WTC11 (cell line): ENCODE measurements around the gene FARSA. TPM values are rescaled to one million over a fixed set of nuclear protein-coding genes. Genes with fewer than 3 reads are reported as not detected.

ENCODE experiments used
- FOXJ3 ChIP-seq: sonication (generic); formaldehyde crosslinking; IDR thresholded peaks from 2 replicates; pipeline ENCODE4 v1.9.0; 2021; ENCODE audit warnings: missing genetic modification reagents, mild to moderate bottlenecking, borderline replicate concordance
- IRF2 ChIP-seq: sonication (generic); formaldehyde crosslinking; IDR thresholded peaks from 2 replicates; pipeline ENCODE4 v1.8.0; 2022; ENCODE audit warnings: low read depth, missing genetic modification reagents, borderline replicate concordance
- KAT7 ChIP-seq: sonication (generic); formaldehyde crosslinking; IDR thresholded peaks from 2 replicates; pipeline ENCODE4 v1.8.1; 2023; ENCODE audit warnings: missing genetic modification reagents, mild to moderate bottlenecking, borderline replicate concordance
- NFATC4 ChIP-seq: fragments of 250-450 bp; sonication (Bioruptor Pico); IDR thresholded peaks from 2 replicates; pipeline ENCODE4 v1.9.0; 2021; ENCODE audit warnings: mild to moderate bottlenecking
- NFYB ChIP-seq: sonication (generic); formaldehyde crosslinking; conservative IDR thresholded peaks from 2 replicates; pipeline ENCODE4 v1.8.0; 2022; ENCODE audit warnings: low read depth, missing genetic modification reagents
- NR3C1 ChIP-seq: sonication (generic); formaldehyde crosslinking; conservative IDR thresholded peaks from 2 replicates; pipeline ENCODE4 v1.8.1; 2023; ENCODE audit warnings: low read depth, mild to moderate bottlenecking, missing genetic modification reagents
- TEAD1 ChIP-seq: sonication (generic); formaldehyde crosslinking; IDR thresholded peaks from 2 replicates; pipeline ENCODE4 v1.8.0; 2022; ENCODE audit warnings: mild to moderate bottlenecking, missing genetic modification reagents
- ZBTB21 ChIP-seq: sonication (generic); formaldehyde crosslinking; IDR thresholded peaks from 2 replicates; pipeline ENCODE4 v1.8.1; 2023; ENCODE audit warnings: mild to moderate bottlenecking, missing genetic modification reagents, borderline replicate concordance
- ZNF416 ChIP-seq: fragments of 250-450 bp; sonication (Bioruptor Pico); IDR thresholded peaks from 2 replicates; pipeline ENCODE4 v1.9.0; 2021; ENCODE audit warnings: mild to moderate bottlenecking, inconsistent platforms
- ZNF671 ChIP-seq: fragments of 250-450 bp; sonication (Bioruptor Pico); IDR thresholded peaks from 2 replicates; pipeline ENCODE4 v1.8.0; 2021; ENCODE audit warnings: mild to moderate bottlenecking
- total RNA-seq: library from RNA; stranded (reverse); gene quantifications from 3 replicates; pipeline ENCODE4 v1.2.3, GENCODE V29; 2021
- TF ChIP-seq, protein P1 (sequence below): fragments of 250-450 bp; sonication (Bioruptor Pico); IDR thresholded peaks from 2 replicates; pipeline ENCODE4 v2.1.2; 2022; ENCODE audit warnings: mild to moderate bottlenecking, moderate library complexity
- TF ChIP-seq, protein P2 (sequence below): sonication (generic); formaldehyde crosslinking; IDR thresholded peaks from 2 replicates; pipeline ENCODE4 v1.8.0; 2022; ENCODE audit warnings: mild to moderate bottlenecking, missing genetic modification reagents
- TF ChIP-seq, protein P3 (sequence below): sonication (generic); formaldehyde crosslinking; IDR thresholded peaks from 2 replicates; pipeline ENCODE4 v1.8.0; 2022; ENCODE audit warnings: mild to moderate bottlenecking, missing genetic modification reagents
- TF ChIP-seq, protein P4 (sequence below): fragments of 250-450 bp; sonication (Bioruptor Pico); conservative IDR thresholded peaks from 2 replicates; pipeline ENCODE4 v1.9.0; 2021; ENCODE audit warnings: mild to moderate bottlenecking
- TF ChIP-seq, protein P5 (sequence below): sonication (generic); formaldehyde crosslinking; IDR thresholded peaks from 2 replicates; pipeline ENCODE4 v1.8.0; 2023; ENCODE audit warnings: missing genetic modification reagents, mild to moderate bottlenecking, borderline replicate concordance
- TF ChIP-seq, protein P6 (sequence below): fragments of 250-450 bp; sonication (Bioruptor Pico); IDR thresholded peaks from 2 replicates; pipeline ENCODE4 v1.8.0; 2021; ENCODE audit warnings: mild to moderate bottlenecking
- TF ChIP-seq, protein P7 (sequence below): fragments of 250-450 bp; sonication (Bioruptor Pico); IDR thresholded peaks from 2 replicates; pipeline ENCODE4 v1.9.0; 2021; ENCODE audit warnings: mild to moderate bottlenecking
- TF ChIP-seq, protein P8 (sequence below): sonication (generic); formaldehyde crosslinking; IDR thresholded peaks from 2 replicates; pipeline ENCODE4 v1.8.0; 2022; ENCODE audit warnings: missing genetic modification reagents

Gene FARSA
- total RNA-seq, 1 experiment from 2014 or later: 108 TPM

DNA sequence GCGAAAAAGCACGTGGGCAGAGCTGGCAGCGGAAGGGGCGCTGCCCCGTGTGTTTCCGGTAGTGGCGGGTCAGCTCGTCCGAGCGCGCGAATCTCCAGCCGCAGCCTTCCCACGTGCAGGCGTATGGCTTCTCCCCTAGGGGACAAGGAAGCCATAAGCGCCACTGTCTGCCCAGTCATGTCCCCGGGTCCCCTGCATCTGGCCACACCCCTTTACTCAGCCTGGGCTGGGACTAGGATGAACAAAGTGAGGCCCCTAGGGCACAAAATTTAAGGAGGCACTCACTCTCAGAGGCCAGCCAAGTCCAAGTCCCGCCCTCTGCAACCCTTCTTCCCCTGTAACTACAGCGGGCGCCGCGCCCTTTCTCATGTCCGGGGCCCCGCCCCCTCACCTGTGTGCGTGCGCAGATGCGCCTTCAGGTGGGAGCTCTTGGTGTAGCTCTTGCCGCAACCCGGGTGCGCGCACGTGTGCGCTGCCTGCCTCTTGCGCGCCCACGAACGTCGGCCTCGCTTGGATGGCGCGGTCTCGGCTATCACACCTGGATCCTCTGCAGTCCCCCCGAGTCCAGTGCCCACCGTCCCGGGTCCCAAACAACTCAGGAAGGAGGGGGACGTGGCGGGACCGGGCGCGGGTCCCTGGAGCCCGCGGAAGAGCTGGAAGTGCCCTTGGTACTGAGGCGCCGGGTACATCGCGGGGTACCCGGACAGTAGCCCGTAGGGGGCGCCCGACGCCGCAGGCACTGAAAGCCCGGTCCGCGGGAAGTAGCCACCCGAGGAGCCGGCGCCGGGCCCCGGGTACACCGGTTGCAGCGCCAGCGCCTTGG, 48.4 kb downstream of the FARSA start (continued):
- TF ChIP-seq, protein P1, sequence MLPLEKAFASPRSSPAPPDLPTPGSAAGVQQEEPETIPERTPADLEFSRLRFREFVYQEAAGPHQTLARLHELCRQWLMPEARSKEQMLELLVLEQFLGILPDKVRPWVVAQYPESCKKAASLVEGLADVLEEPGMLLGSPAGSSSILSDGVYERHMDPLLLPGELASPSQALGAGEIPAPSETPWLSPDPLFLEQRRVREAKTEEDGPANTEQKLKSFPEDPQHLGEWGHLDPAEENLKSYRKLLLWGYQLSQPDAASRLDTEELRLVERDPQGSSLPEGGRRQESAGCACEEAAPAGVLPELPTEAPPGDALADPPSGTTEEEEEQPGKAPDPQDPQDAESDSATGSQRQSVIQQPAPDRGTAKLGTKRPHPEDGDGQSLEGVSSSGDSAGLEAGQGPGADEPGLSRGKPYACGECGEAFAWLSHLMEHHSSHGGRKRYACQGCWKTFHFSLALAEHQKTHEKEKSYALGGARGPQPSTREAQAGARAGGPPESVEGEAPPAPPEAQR (CRISPR knock-in tag): no peak
- TF ChIP-seq NFATC4 (CRISPR knock-in tag) (no peak), ZBTB21 (CRISPR knock-in tag) (peak; percentile 83; the same call in 1 of the 2 replicates), ZNF416 (CRISPR knock-in tag) (0 out of 2 replicates have a peak, but pooled peaks have one; percentile 50), IRF2 (no peak), KAT7 (CRISPR knock-in tag) (0 out of 2 replicates have a peak, but pooled peaks have one; percentile 82), NFYB (CRISPR knock-in tag) (no peak), NR3C1 (CRISPR knock-in tag) (no peak; the same call in 1 of the 2 replicates), ZNF671 (CRISPR knock-in tag) (no peak), TEAD1 (CRISPR knock-in tag) (peak; percentile 83), FOXJ3 (no peak)
- TF ChIP-seq, protein P2, sequence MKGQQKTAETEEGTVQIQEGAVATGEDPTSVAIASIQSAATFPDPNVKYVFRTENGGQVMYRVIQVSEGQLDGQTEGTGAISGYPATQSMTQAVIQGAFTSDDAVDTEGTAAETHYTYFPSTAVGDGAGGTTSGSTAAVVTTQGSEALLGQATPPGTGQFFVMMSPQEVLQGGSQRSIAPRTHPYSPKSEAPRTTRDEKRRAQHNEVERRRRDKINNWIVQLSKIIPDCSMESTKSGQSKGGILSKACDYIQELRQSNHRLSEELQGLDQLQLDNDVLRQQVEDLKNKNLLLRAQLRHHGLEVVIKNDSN (CRISPR knock-in tag): peak; percentile 83
- TF ChIP-seq, protein P3, sequence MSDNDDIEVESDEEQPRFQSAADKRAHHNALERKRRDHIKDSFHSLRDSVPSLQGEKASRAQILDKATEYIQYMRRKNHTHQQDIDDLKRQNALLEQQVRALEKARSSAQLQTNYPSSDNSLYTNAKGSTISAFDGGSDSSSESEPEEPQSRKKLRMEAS (CRISPR knock-in tag): peak; percentile 98
- TF ChIP-seq, protein P4, sequence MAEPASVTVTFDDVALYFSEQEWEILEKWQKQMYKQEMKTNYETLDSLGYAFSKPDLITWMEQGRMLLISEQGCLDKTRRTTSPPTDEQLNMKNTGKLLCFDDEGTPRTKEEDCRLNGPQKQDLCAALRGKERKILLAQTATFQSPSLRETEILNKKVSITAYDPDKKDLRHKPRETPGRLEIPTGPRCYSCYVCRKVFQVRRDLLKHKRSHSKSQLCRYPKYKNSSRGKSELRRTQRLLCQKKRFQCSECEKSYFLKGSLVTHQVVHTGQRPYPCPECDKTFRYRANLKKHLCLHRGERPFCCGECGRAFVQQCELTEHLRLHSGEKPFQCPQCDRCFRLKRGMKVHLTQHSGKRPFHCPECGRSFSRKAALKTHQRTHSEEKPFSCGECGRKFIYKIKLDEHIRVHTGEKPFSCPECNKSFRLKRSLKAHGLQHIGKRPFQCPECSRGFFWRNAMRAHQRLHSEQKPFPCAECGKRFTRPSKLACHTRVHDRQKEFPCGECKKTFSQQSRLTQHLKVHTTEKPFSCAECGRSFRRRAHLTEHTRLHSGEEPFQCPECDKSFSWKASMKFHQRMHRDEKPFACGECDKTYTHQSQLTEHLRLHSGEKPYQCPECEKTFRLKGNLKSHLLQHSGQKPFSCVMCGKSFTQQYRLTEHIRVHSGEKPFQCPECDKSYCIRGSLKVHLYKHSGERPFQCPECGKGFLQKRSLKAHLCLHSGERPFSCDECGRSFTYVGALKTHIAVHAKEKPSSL: no peak
- TF ChIP-seq, protein P5, sequence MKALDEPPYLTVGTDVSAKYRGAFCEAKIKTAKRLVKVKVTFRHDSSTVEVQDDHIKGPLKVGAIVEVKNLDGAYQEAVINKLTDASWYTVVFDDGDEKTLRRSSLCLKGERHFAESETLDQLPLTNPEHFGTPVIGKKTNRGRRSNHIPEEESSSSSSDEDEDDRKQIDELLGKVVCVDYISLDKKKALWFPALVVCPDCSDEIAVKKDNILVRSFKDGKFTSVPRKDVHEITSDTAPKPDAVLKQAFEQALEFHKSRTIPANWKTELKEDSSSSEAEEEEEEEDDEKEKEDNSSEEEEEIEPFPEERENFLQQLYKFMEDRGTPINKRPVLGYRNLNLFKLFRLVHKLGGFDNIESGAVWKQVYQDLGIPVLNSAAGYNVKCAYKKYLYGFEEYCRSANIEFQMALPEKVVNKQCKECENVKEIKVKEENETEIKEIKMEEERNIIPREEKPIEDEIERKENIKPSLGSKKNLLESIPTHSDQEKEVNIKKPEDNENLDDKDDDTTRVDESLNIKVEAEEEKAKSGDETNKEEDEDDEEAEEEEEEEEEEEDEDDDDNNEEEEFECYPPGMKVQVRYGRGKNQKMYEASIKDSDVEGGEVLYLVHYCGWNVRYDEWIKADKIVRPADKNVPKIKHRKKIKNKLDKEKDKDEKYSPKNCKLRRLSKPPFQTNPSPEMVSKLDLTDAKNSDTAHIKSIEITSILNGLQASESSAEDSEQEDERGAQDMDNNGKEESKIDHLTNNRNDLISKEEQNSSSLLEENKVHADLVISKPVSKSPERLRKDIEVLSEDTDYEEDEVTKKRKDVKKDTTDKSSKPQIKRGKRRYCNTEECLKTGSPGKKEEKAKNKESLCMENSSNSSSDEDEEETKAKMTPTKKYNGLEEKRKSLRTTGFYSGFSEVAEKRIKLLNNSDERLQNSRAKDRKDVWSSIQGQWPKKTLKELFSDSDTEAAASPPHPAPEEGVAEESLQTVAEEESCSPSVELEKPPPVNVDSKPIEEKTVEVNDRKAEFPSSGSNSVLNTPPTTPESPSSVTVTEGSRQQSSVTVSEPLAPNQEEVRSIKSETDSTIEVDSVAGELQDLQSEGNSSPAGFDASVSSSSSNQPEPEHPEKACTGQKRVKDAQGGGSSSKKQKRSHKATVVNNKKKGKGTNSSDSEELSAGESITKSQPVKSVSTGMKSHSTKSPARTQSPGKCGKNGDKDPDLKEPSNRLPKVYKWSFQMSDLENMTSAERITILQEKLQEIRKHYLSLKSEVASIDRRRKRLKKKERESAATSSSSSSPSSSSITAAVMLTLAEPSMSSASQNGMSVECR (CRISPR knock-in tag): peak; percentile 95; the same call in 1 of the 2 replicates
- TF ChIP-seq, protein P6, sequence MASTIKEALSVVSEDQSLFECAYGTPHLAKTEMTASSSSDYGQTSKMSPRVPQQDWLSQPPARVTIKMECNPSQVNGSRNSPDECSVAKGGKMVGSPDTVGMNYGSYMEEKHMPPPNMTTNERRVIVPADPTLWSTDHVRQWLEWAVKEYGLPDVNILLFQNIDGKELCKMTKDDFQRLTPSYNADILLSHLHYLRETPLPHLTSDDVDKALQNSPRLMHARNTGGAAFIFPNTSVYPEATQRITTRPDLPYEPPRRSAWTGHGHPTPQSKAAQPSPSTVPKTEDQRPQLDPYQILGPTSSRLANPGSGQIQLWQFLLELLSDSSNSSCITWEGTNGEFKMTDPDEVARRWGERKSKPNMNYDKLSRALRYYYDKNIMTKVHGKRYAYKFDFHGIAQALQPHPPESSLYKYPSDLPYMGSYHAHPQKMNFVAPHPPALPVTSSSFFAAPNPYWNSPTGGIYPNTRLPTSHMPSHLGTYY (CRISPR knock-in tag): 0 out of 2 replicates have a peak, but pooled peaks have one; percentile 61
- TF ChIP-seq, protein P7, sequence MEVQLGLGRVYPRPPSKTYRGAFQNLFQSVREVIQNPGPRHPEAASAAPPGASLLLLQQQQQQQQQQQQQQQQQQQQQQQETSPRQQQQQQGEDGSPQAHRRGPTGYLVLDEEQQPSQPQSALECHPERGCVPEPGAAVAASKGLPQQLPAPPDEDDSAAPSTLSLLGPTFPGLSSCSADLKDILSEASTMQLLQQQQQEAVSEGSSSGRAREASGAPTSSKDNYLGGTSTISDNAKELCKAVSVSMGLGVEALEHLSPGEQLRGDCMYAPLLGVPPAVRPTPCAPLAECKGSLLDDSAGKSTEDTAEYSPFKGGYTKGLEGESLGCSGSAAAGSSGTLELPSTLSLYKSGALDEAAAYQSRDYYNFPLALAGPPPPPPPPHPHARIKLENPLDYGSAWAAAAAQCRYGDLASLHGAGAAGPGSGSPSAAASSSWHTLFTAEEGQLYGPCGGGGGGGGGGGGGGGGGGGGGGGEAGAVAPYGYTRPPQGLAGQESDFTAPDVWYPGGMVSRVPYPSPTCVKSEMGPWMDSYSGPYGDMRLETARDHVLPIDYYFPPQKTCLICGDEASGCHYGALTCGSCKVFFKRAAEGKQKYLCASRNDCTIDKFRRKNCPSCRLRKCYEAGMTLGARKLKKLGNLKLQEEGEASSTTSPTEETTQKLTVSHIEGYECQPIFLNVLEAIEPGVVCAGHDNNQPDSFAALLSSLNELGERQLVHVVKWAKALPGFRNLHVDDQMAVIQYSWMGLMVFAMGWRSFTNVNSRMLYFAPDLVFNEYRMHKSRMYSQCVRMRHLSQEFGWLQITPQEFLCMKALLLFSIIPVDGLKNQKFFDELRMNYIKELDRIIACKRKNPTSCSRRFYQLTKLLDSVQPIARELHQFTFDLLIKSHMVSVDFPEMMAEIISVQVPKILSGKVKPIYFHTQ: no peak
- TF ChIP-seq, protein P8, sequence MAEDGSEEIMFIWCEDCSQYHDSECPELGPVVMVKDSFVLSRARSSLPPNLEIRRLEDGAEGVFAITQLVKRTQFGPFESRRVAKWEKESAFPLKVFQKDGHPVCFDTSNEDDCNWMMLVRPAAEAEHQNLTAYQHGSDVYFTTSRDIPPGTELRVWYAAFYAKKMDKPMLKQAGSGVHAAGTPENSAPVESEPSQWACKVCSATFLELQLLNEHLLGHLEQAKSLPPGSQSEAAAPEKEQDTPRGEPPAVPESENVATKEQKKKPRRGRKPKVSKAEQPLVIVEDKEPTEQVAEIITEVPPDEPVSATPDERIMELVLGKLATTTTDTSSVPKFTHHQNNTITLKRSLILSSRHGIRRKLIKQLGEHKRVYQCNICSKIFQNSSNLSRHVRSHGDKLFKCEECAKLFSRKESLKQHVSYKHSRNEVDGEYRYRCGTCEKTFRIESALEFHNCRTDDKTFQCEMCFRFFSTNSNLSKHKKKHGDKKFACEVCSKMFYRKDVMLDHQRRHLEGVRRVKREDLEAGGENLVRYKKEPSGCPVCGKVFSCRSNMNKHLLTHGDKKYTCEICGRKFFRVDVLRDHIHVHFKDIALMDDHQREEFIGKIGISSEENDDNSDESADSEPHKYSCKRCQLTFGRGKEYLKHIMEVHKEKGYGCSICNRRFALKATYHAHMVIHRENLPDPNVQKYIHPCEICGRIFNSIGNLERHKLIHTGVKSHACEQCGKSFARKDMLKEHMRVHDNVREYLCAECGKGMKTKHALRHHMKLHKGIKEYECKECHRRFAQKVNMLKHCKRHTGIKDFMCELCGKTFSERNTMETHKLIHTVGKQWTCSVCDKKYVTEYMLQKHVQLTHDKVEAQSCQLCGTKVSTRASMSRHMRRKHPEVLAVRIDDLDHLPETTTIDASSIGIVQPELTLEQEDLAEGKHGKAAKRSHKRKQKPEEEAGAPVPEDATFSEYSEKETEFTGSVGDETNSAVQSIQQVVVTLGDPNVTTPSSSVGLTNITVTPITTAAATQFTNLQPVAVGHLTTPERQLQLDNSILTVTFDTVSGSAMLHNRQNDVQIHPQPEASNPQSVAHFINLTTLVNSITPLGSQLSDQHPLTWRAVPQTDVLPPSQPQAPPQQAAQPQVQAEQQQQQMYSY (CRISPR knock-in tag): no peak
